ENCODE results near the gene RNLS. TPM values are rescaled to one million over a fixed set of nuclear protein-coding genes. Genes with fewer than 3 reads are reported as not detected.
A peak's percentile ranks its signal among the peaks of the same experiment; 100 is the strongest.

RNLS gene
- total RNA-seq, 1 donor from 2014 or later, result 6.0 TPM

DNA sequence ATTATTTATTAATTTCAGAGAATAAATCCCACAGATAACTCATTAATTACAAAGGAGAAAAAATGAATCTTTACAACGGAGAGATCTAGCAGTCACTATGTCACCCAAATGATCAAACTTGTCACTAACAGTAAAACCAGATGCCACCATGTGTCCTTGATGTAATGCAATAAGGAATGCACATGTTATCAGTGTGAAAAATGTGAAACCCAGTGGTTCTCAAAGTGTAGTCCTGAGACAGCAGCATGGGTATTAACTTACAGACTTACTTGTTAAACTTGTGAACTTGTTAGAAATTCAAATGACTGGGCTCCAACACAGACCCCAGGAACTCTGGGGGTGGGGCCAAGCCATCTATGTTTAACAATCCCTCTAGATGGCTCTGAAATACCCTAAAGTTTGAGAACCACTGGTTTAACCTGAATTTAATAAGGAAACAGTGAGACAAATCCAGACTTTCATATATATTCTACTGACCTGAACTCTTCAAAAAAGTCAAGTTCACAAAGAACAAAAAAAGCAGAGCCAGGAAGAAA, 77.4 kb downstream of the RNLS start:
- Mint-ChIP-seq H3K27ac (ENCODE audit: unreplicated experiment) (no peak overlapping the region), H3K4me1 (ENCODE audit: unreplicated experiment) (peaks cover 11% of the 10 kb centered on the region), H3K36me3 (ENCODE audit: low read depth, unreplicated experiment) (no peaks in the 10 kb centered on the region), H3K27me3 (ENCODE audit: unreplicated experiment) (peaks cover 1% of the 10 kb centered on the region), H3K4me3 (ENCODE audit: unreplicated experiment) (no peak overlapping the region), H3K9me3 (ENCODE audit: unreplicated experiment) (no peaks in the 10 kb centered on the region)
- no peak for DNase-seq (ENCODE audit: low spot score)
- TF ChIP-seq, protein P1, sequence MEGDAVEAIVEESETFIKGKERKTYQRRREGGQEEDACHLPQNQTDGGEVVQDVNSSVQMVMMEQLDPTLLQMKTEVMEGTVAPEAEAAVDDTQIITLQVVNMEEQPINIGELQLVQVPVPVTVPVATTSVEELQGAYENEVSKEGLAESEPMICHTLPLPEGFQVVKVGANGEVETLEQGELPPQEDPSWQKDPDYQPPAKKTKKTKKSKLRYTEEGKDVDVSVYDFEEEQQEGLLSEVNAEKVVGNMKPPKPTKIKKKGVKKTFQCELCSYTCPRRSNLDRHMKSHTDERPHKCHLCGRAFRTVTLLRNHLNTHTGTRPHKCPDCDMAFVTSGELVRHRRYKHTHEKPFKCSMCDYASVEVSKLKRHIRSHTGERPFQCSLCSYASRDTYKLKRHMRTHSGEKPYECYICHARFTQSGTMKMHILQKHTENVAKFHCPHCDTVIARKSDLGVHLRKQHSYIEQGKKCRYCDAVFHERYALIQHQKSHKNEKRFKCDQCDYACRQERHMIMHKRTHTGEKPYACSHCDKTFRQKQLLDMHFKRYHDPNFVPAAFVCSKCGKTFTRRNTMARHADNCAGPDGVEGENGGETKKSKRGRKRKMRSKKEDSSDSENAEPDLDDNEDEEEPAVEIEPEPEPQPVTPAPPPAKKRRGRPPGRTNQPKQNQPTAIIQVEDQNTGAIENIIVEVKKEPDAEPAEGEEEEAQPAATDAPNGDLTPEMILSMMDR (IDR thresholded peaks at IDR 0.05; ENCODE audit: unreplicated experiment), result no peak

DNA sequence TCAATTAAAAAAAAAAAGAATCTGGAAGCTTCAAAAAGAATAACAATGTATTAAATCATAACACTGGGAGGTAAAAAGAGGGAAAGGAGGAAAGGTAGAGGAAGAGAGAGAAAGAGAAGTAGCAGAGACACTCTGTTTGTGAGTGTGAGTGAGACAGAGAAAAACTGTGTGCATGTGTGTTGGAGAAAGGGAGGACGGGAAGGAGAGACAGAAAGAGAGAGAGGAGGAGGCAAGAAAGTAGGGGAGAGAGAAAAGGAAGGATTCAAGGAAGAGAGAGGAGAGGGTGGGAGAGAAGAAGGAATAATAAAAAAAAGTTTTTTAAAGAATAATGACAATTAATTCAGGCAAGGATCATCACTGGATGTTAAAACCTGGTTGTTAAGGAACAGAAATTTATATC, 77.9 kb downstream of the RNLS start:
- Mint-ChIP-seq H3K27me3 (ENCODE audit: unreplicated experiment) (peaks cover 1% of the 10 kb centered on the region), H3K4me3 (ENCODE audit: unreplicated experiment) (no peak overlapping the region)
- DNase-seq (ENCODE audit: low spot score), result no peak

DNA sequence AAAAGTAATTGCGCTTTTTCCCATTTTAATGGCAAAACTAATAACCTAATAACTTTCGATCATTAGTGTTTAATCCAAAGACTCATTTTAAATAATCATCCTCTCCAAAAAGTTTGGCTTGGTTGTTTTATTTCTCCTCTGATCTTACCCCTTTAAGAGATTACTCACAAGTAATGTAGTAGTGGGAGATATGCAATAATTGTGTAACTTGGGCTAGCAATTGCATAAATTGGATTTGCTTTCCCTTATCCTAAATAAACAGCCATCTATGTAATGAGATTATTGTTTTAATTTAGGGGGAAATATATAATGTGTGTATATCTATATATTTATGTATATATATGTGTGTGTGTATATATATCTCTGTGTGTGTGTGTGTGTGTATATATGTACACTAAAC, 82.5 kb downstream of the RNLS start:
- DNase-seq (ENCODE audit: low spot score), result no peak
- no peak overlapping the region for H3K27ac Mint-ChIP-seq (ENCODE audit: unreplicated experiment)
- no peaks in the 10 kb centered on the region for H3K27me3 Mint-ChIP-seq (ENCODE audit: unreplicated experiment)
- no peak overlapping the region for H3K4me3 Mint-ChIP-seq (ENCODE audit: unreplicated experiment)
- no peaks in the 10 kb centered on the region for H3K9me3 Mint-ChIP-seq (ENCODE audit: unreplicated experiment)
- TF ChIP-seq, protein P1 (IDR thresholded peaks at IDR 0.05; ENCODE audit: unreplicated experiment), result no peak
- H3K4me1 Mint-ChIP-seq (ENCODE audit: unreplicated experiment), result peaks cover 11% of the 10 kb centered on the region
- H3K36me3 Mint-ChIP-seq (ENCODE audit: low read depth, unreplicated experiment), result no peaks in the 10 kb centered on the region

More for the DNA sequence above, 77.9 kb downstream of the RNLS start:
- peaks cover 11% of the 10 kb centered on the region for H3K4me1 Mint-ChIP-seq (ENCODE audit: unreplicated experiment)
- TF ChIP-seq, protein P1 (IDR thresholded peaks at IDR 0.05; ENCODE audit: unreplicated experiment), result no peak
- H3K9me3 Mint-ChIP-seq (ENCODE audit: unreplicated experiment), result no peaks in the 10 kb centered on the region
- no peaks in the 10 kb centered on the region for H3K36me3 Mint-ChIP-seq (ENCODE audit: low read depth, unreplicated experiment)
- peak overlapping the region; percentile 67 for H3K27ac Mint-ChIP-seq (ENCODE audit: unreplicated experiment)

DNA sequence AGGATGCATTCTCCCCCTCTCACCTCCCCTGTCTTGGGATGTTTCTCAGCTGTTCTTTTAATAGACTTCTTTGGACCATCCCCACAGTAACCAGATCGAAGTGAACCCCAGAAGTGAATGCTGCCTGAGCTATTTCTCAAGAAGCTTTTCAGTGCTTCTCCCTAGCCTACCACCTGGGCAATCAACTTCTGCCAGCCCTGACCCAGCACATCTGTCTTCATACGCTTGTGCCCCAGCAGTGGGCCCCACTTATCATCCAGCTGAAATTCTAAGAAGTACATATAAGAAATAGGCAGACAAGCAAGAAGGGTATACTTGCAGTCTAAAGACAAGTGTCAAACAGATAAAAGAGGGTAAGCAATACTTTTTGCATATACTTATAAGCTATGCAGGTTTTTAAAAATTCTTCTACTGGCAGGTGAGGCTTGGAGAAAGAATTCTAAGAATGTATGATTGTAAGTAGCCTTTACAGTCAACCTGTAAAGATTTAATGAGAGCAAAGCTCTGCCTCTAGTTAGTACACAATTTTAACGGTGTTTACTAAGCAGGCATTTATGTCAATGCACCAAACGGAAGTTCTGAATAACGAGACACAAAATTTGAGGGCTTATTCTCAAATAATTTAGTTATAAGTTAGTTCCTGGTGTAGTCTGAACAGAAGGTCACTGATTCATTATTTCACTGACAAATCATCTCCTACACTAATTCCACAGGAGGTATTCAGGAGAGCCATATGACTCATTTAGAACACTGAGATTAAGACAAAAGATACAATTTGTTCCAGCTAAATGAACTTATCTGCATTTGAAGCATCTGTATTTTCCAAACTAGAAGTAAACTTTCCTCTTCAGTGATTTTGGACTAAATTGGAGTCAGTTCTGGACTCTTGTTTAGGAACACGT, 83.3 kb downstream of the RNLS start:
- Mint-ChIP-seq H3K27me3 (ENCODE audit: unreplicated experiment) (no peaks in the 10 kb centered on the region), H3K27ac (ENCODE audit: unreplicated experiment) (no peak overlapping the region), H3K9me3 (ENCODE audit: unreplicated experiment) (no peaks in the 10 kb centered on the region), H3K4me3 (ENCODE audit: unreplicated experiment) (no peak overlapping the region), H3K4me1 (ENCODE audit: unreplicated experiment) (peaks cover 3% of the 10 kb centered on the region), H3K36me3 (ENCODE audit: low read depth, unreplicated experiment) (no peaks in the 10 kb centered on the region)
- TF ChIP-seq, protein P1 (IDR thresholded peaks at IDR 0.05; ENCODE audit: unreplicated experiment), result no peak
- no peak for DNase-seq (ENCODE audit: low spot score)

DNA sequence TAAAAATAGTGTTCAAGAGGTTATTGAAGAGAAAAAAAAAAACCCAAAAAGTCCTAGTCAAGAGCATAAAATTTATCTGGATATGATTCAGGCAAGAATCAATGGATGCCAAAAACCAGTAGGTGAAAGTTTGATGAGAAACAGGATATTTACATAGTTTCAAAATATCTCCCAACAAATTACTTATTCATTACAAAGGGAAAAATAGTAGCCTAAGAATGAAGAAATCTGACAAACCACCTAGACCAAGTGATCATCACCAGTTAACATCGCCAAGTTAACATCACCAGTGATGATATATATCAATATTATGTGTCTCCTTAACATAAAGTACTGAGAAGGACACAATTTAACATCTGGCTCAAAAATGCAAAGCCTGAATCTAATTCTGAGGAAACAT, 85.2 kb downstream of the RNLS start:
- Mint-ChIP-seq H3K4me3 (ENCODE audit: unreplicated experiment) (no peak overlapping the region), H3K27ac (ENCODE audit: unreplicated experiment) (no peak overlapping the region), H3K36me3 (ENCODE audit: low read depth, unreplicated experiment) (no peaks in the 10 kb centered on the region), H3K27me3 (ENCODE audit: unreplicated experiment) (no peaks in the 10 kb centered on the region), H3K9me3 (ENCODE audit: unreplicated experiment) (no peaks in the 10 kb centered on the region), H3K4me1 (ENCODE audit: unreplicated experiment) (no peaks in the 10 kb centered on the region)
- no peak for DNase-seq (ENCODE audit: low spot score)
- TF ChIP-seq, protein P1 (IDR thresholded peaks at IDR 0.05; ENCODE audit: unreplicated experiment), result no peak

Measured in endothelial cell (in vitro differentiated cells).